Endothelial cell of umbilical vein (primary cell): Measurements from ENCODE around the gene CHMP5. TPM values are rescaled to one million over a fixed set of nuclear protein-coding genes. Genes with fewer than 3 reads are reported as not detected.
A peak's percentile ranks its signal among the peaks of the same experiment; 100 is the strongest.

ENCODE experiments used
- BruUV-seq: library from RNA; stranded (reverse); fragments of 400-500 nt; replicated peaks from 2 replicates; lab custom pipeline; 2021; lab: Mats Ljungman, UMichigan
- CTCF ChIA-PET: fragments of 300-600, 350-600 bp; sonication (Branson Sonifier 250); formaldehyde crosslinking; loops from one replicate; lab custom pipeline; 2021; ENCODE audit warnings: antibody characterized with exemption, inconsistent platforms; lab: Charles Lee
- POLR2A ChIA-PET: fragments of 300-600, 350-600 bp; sonication (Branson Sonifier 250); formaldehyde crosslinking; loops from one replicate; lab custom pipeline; 2021; ENCODE audit warnings: antibody characterized with exemption, inconsistent platforms; lab: Charles Lee
- DNase-seq: peaks from one replicate; pipeline ENCODE4 v3.0.0-alpha.2; 2011; ENCODE audit warnings: low read depth, low spot score
- FAIRE-seq: peaks from 2 replicates; lab custom pipeline; 2011; peaks lifted over from hg19 to GRCh38; lab: Jason Lieb, UNC
- H2AFZ ChIP-seq: 2 replicates; pipeline ENCODE4 v1.6.0; 2012; ENCODE audit warnings: low read depth, low read length, control low read depth, inconsistent platforms
- H3K27ac ChIP-seq: 2 replicates; pipeline ENCODE4 v1.5.1; 2011; ENCODE audit warnings: low read depth, mild to moderate bottlenecking, control low read depth, low read length, moderate library complexity; ENCODE audit not compliant: insufficient read depth
- H3K27me3 ChIP-seq, 2 experiments: 2 replicates each; pipeline versions ENCODE4 v1.6.0 to v1.6.1; 2011; ENCODE audit warnings: low read length in 2 of 2, mixed read lengths in 1 of 2; ENCODE audit not compliant: control insufficient read depth in 2 of 2, insufficient read depth in 2 of 2
- H3K36me3 ChIP-seq, 2 experiments: 2 replicates in 1 of 2; 3 replicates in 1 of 2; pipeline ENCODE4 v1.5.1; 2011; ENCODE audit warnings: low read length in 2 of 2, mild to moderate bottlenecking in 1 of 2, moderate library complexity in 1 of 2; ENCODE audit not compliant: control insufficient read depth in 2 of 2, insufficient read depth in 2 of 2; ENCODE audit errors: extremely low read depth in 1 of 2
- H3K4me1 ChIP-seq: 3 replicates; pipeline ENCODE4 v1.5.1; 2011; ENCODE audit warnings: mild to moderate bottlenecking, low read length; ENCODE audit not compliant: control insufficient read depth, insufficient read depth; ENCODE audit errors: extremely low read depth
- H3K4me2 ChIP-seq: 2 replicates; pipeline ENCODE4 v1.6.1; 2011; ENCODE audit warnings: low read length, control low read depth, mixed read lengths; ENCODE audit not compliant: insufficient read depth
- H3K4me3 ChIP-seq, 3 experiments: fragments of 200-600 bp in 1 of 3; sonication (generic), shearing (Covaris generic) in 1 of 3; replicated peaks in 1 of 3; 2 replicates each; pipeline ENCODE4 v1.5.1; 2011 to 2016; ENCODE audit warnings: control low read depth in 3 of 3, low read length in 3 of 3, mild to moderate bottlenecking in 2 of 3, inconsistent platforms in 1 of 3, low read depth in 1 of 3, moderate library complexity in 1 of 3; ENCODE audit not compliant: insufficient read depth in 1 of 3
- H3K79me2 ChIP-seq: 2 replicates; pipeline ENCODE4 v1.6.0; 2012; ENCODE audit warnings: low read length, inconsistent platforms; ENCODE audit not compliant: control insufficient read depth, insufficient read depth
- H3K9ac ChIP-seq: replicated peaks from 2 replicates; pipeline ENCODE3; 2011; ENCODE audit warnings: low read length, control low read depth; ENCODE audit not compliant: insufficient read depth; ENCODE audit errors: extremely low read depth
- H3K9me1 ChIP-seq: replicated peaks from 3 replicates; pipeline ENCODE4 v1.6.0; 2011; ENCODE audit warnings: mild to moderate bottlenecking, low read length; ENCODE audit not compliant: control insufficient read depth, insufficient read depth; ENCODE audit errors: extremely low read depth
- H3K9me3 ChIP-seq: replicated peaks from 2 replicates; pipeline ENCODE4 v1.5.1; 2012; ENCODE audit warnings: low read length, inconsistent platforms; ENCODE audit not compliant: control insufficient read depth, insufficient read depth
- H4K20me1 ChIP-seq: replicated peaks from 2 replicates; pipeline ENCODE3; 2011; ENCODE audit warnings: mild to moderate bottlenecking, low read length; ENCODE audit not compliant: control insufficient read depth, insufficient read depth; ENCODE audit errors: extremely low read depth
- CTCF ChIP-seq, 2 donors: IDR thresholded peaks; 1 replicate in 1 of 2; 2 replicates in 1 of 2; pipeline ENCODE4 v1.5.1; 2011; ENCODE audit warnings: low read length in 2 of 2, mild to moderate bottlenecking in 2 of 2, moderate library complexity in 2 of 2, control low read depth in 1 of 2, inconsistent platforms in 1 of 2, low read depth in 1 of 2; ENCODE audit not compliant: insufficient read depth in 1 of 2; ENCODE audit errors: extremely low read depth in 1 of 2
- EZH2 ChIP-seq: IDR thresholded peaks from 2 replicates; pipeline ENCODE4 v1.6.1; 2012; ENCODE audit warnings: borderline replicate concordance, low read depth, mild to moderate bottlenecking, moderate library complexity, low read length, inconsistent platforms; ENCODE audit not compliant: severe bottlenecking
- FOS ChIP-seq: IDR thresholded peaks from 2 replicates; pipeline ENCODE4 v1.6.1; 2011; ENCODE audit warnings: mild to moderate bottlenecking, low read length, moderate library complexity, borderline replicate concordance; ENCODE audit not compliant: insufficient read depth
- GATA2 ChIP-seq: IDR thresholded peaks from 2 replicates; pipeline ENCODE4 v1.7.0; 2011; ENCODE audit warnings: low read depth, mild to moderate bottlenecking, moderate library complexity, mixed read lengths, low read length; ENCODE audit not compliant: insufficient read length, insufficient read depth
- JUN ChIP-seq: IDR thresholded peaks from 2 replicates; pipeline ENCODE4 v1.6.1; 2011; ENCODE audit warnings: borderline replicate concordance, low read depth; ENCODE audit not compliant: insufficient read length, insufficient read depth
- MAX ChIP-seq: IDR thresholded peaks from 2 replicates; pipeline ENCODE4 v1.6.1; 2011; ENCODE audit not compliant: insufficient read depth, insufficient read length
- MYC ChIP-seq: IDR thresholded peaks from one replicate; pipeline ENCODE4 v1.6.1; 2011; ENCODE audit warnings: mild to moderate bottlenecking, low read depth, low read length
- POLR2A ChIP-seq: IDR thresholded peaks from 2 replicates; pipeline ENCODE4 v1.6.1; 2012; ENCODE audit warnings: low read depth, mild to moderate bottlenecking, control low read depth, low read length
- POLR2AphosphoS5 ChIP-seq: IDR thresholded peaks from 2 replicates; pipeline ENCODE4 v1.6.1; 2012; ENCODE audit warnings: low read depth, mild to moderate bottlenecking, control low read depth, low read length, moderate library complexity; ENCODE audit not compliant: insufficient read depth
- dilution Hi-C: fragments of 300-500 bp; cut with MboI; formaldehyde crosslinking; loops from one replicate; pipeline ENCODE4 v1.15.0; 2019; ENCODE audit warnings: low sequenced_read_pairs; ENCODE audit not compliant: extremely low pct_ligation_motif_present
- intact Hi-C: fragments of 100-400 bp; cut with micrococcal nuclease; formaldehyde crosslinking; loops from one replicate; pipeline ENCODE4 v1.10.0; 2022
- polyA plus RNA-seq, 4 experiments: library from polyadenylated mRNA; depleted of rRNA in 3 of 4; stranded (reverse) in 3 of 4; unstranded in 1 of 4; fragments of >200 nt; gene quantifications; 2 replicates each; pipeline versions ENCODE4 v1.2.1 to v1.2.3, GENCODE V29; 2011 to 2012; ENCODE audit warnings: missing spikeins in 1 of 4
- total RNA-seq: library from RNA; stranded (reverse); gene quantifications from 2 replicates; pipeline ENCODE4 v1.2.3, GENCODE V29; 2021

Gene CHMP5
- total and polyA plus RNA-seq, 2 donors (not counting 3 experiments of a cell fraction or from before 2014, with no cell fraction given), result 33.2 to 55.8 TPM

- H4K20me1 ChIP-seq, result no peaks in the 10 kb centered on the region
- intact Hi-C loops, result loop anchor here (1.0 to 5.0 kb wide), 7 partner anchors 65 to 435 kb away; partner anchors contain the start of gene AQP7
- ChIA-PET POLR2A (no interaction called here), CTCF (interaction anchor here (0.6 to 6.2 kb wide), 21 partner anchors 12 to 230 kb away, joined by 3 to 121 read pairs (median 6); partner anchors contain the start of gene NOL6)
- peak; percentile 88 for FAIRE-seq
- TF ChIP-seq POLR2A (no peak), FOS (no peak), CTCF (IDR thresholded peaks at IDR 0.05; ENCODE audit: extremely low read depth in 1 of 2, insufficient read depth in 1 of 2, low read depth in 1 of 2, low read length in 2 of 2) (peak; percentile 68 to 71), MAX (no peak), POLR2AphosphoS5 (peak; percentile 23), MYC (no peak), JUN (no peak), EZH2 (no peak), GATA2 (no peak)
- no peaks in the 10 kb centered on the region for H3K9me3 ChIP-seq
- BruUV-seq, result no TSS peak
- H3K4me3 ChIP-seq, result no peak overlapping the region
- no peak overlapping the region for H3K27ac ChIP-seq
- no peak overlapping the region for H3K9ac ChIP-seq
- no peaks in the 10 kb centered on the region for H3K27me3 ChIP-seq
- H3K4me2 ChIP-seq, result no peak overlapping the region
- H2AFZ ChIP-seq, result no peak overlapping the region
- H3K9me1 ChIP-seq, result no peaks in the 10 kb centered on the region
- DNase-seq, result peak; percentile 71
- peaks cover 8% of the 10 kb centered on the region for H3K4me1 ChIP-seq
- H3K36me3 ChIP-seq, result no peaks in the 10 kb centered on the region
- dilution Hi-C loops, result no loop called here
- H3K79me2 ChIP-seq, result peaks cover 12% of the 10 kb centered on the region
Observed at GRCh38 chr9:33287087-33287490, 22.2 kb downstream of the CHMP5 start.
